Measurements from ENCODE around the gene CLEC9A.

- TF ChIP-seq CTCF (IDR thresholded peaks at IDR 0.05) (no peak), POLR2A (IDR thresholded peaks at IDR 0.05) (no peak), POLR2AphosphoS5 (IDR thresholded peaks at IDR 0.05) (no peak), EP300 (IDR thresholded peaks at IDR 0.05; ENCODE audit: low read depth) (no peak)
Measured at GRCh38 chr12:10113075-10113474, 82.6 kb downstream of the CLEC9A start.

All from transverse colon (tissue), 4 donors.